ENCODE results near the gene RNF14.

Gene RNF14

DNA sequence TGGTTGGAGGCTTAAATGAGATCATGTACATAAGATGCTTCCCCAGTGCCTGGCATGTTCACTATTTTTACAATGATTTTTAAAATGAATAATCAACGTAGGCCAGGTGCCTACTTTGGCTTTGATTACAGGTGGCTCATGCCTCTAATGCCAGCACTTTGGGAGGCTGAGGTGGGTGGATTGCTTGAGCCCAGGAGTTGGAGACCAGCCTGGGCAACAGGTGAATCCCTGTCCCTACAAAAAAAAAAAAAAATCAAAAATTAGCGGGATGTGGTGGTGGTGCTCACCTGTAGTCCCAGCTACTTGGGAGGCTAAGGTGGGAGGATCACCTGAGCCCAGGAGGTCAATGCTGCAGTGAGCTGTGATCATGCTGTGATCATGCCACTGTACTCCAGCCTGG, 20.1 kb upstream of the RNF14 start:
- TF ChIP-seq, protein P1, sequence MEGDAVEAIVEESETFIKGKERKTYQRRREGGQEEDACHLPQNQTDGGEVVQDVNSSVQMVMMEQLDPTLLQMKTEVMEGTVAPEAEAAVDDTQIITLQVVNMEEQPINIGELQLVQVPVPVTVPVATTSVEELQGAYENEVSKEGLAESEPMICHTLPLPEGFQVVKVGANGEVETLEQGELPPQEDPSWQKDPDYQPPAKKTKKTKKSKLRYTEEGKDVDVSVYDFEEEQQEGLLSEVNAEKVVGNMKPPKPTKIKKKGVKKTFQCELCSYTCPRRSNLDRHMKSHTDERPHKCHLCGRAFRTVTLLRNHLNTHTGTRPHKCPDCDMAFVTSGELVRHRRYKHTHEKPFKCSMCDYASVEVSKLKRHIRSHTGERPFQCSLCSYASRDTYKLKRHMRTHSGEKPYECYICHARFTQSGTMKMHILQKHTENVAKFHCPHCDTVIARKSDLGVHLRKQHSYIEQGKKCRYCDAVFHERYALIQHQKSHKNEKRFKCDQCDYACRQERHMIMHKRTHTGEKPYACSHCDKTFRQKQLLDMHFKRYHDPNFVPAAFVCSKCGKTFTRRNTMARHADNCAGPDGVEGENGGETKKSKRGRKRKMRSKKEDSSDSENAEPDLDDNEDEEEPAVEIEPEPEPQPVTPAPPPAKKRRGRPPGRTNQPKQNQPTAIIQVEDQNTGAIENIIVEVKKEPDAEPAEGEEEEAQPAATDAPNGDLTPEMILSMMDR (IDR thresholded peaks at IDR 0.05; ENCODE audit: low read length) = no peak
- no peak for TF ChIP-seq EZH2 (IDR thresholded peaks at IDR 0.05; ENCODE audit: borderline replicate concordance, low read length)
- Histone ChIP-seq H3K27me3 (ENCODE audit: insufficient read depth, low read length) (no peaks in the 10 kb centered on the region), H3K4me1 (ENCODE audit: insufficient read depth, low read length, severe bottlenecking) (no peaks in the 10 kb centered on the region), H3K9me3 (ENCODE audit: low read length) (no peaks in the 10 kb centered on the region), H3K4me3 (ENCODE audit: low read depth, low read length, poor library complexity, severe bottlenecking) (no peak overlapping the region), H3K9me2 (ENCODE audit: low read depth, low read length) (no peaks in the 10 kb centered on the region), H2AFZ (ENCODE audit: low read length) (no peak overlapping the region), H3K79me2 (ENCODE audit: insufficient read depth, low read length) (no peaks in the 10 kb centered on the region), H3K4me2 (ENCODE audit: low read length) (no peak overlapping the region), H3F3A (ENCODE audit: insufficient read depth, low read length) (no peaks in the 10 kb centered on the region), H3K36me3 (ENCODE audit: insufficient read depth, low read length) (no peaks in the 10 kb centered on the region), H4K20me1 (ENCODE audit: insufficient read depth, low read length) (no peaks in the 10 kb centered on the region), H3K9ac (ENCODE audit: low read length) (no peak overlapping the region), H3K27ac (ENCODE audit: low read depth, low read length, poor library complexity, severe bottlenecking) (no peak overlapping the region)

DNA sequence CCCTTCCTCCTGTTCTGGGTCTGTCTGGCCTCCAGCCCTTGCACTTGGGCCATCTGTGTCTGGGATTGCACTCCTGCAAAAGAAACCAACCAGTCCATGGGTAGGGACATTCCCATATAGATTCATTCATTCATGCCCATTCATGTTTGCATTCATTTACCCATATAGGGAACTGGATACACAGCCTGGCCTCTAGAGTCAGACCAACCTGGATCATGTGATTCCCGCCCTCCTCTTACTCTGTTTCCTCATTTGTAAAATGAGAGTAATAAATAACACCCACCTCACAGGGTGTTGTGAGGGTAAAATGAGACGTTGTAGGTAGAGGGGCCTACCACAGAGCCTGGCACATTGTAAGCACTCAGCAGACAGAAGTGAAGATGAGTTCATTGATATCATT, 19.4 kb upstream of the RNF14 start:
- H3K27ac ChIP-seq (ENCODE audit: low read depth, low read length, poor library complexity, severe bottlenecking) = no peak overlapping the region
- H3K27me3 ChIP-seq (ENCODE audit: insufficient read depth, low read length) = no peaks in the 10 kb centered on the region
- H3K4me1 ChIP-seq (ENCODE audit: insufficient read depth, low read length, severe bottlenecking) = no peaks in the 10 kb centered on the region
- no peaks in the 10 kb centered on the region for H3K9me2 ChIP-seq (ENCODE audit: low read depth, low read length)
- no peak overlapping the region for H3K4me2 ChIP-seq (ENCODE audit: low read length)
- no peaks in the 10 kb centered on the region for H3F3A ChIP-seq (ENCODE audit: insufficient read depth, low read length)
- H3K9ac ChIP-seq (ENCODE audit: low read length) = no peak overlapping the region
- no peak overlapping the region for H2AFZ ChIP-seq (ENCODE audit: low read length)
- no peak overlapping the region for H3K4me3 ChIP-seq (ENCODE audit: low read depth, low read length, poor library complexity, severe bottlenecking)
- H3K79me2 ChIP-seq (ENCODE audit: insufficient read depth, low read length) = no peaks in the 10 kb centered on the region
- H3K9me3 ChIP-seq (ENCODE audit: low read length) = no peaks in the 10 kb centered on the region
- TF ChIP-seq EZH2 (IDR thresholded peaks at IDR 0.05; ENCODE audit: borderline replicate concordance, low read length) = no peak
- TF ChIP-seq, protein P1 (IDR thresholded peaks at IDR 0.05; ENCODE audit: low read length) = no peak
- H3K36me3 ChIP-seq (ENCODE audit: insufficient read depth, low read length) = no peaks in the 10 kb centered on the region
- H4K20me1 ChIP-seq (ENCODE audit: insufficient read depth, low read length) = no peaks in the 10 kb centered on the region

DNA sequence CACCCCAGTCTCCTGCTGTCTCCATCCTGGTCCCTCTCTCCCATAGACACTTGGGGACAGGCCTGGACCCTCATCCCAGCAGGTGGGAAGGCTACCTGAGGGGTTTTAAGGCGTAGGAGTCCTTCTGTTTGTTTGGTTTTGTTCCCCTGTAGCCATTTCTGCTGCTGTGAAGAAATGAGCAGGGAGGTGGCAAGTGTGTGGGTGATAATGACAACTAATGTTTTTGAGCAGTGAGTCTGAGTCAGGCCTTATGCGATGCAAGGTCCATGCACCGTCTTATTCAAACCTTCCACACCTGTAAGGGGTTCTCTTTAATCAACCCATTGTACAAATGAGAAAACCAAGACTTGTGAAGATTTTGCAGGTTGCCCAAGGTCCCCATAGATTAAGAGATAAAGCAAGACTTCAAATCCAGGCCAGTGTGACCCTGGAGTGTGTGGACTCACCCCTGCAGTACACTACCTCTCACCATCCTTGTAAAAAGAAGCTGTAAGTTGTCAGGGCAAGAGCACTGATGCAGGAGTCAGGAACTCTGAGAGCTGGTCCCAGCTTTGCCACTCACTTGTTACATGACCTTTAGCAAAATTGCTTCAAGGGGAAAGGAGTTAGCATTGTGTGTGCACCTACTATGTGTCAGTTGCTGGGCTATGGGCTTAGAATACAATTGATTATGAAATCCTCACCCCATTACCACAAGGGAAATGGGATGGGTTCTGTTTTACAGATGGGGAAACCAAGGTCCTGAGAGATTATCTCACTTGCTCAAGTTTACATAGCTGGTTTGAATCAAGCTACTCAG, 18.5 kb upstream of the RNF14 start:
- Histone ChIP-seq H3F3A (ENCODE audit: insufficient read depth, low read length) (no peaks in the 10 kb centered on the region), H3K9me2 (ENCODE audit: low read depth, low read length) (no peaks in the 10 kb centered on the region), H3K36me3 (ENCODE audit: insufficient read depth, low read length) (no peaks in the 10 kb centered on the region), H3K27ac (ENCODE audit: low read depth, low read length, poor library complexity, severe bottlenecking) (no peak overlapping the region), H3K79me2 (ENCODE audit: insufficient read depth, low read length) (no peaks in the 10 kb centered on the region), H3K4me3 (ENCODE audit: low read depth, low read length, poor library complexity, severe bottlenecking) (no peak overlapping the region), H3K9me3 (ENCODE audit: low read length) (no peaks in the 10 kb centered on the region), H4K20me1 (ENCODE audit: insufficient read depth, low read length) (no peaks in the 10 kb centered on the region), H3K27me3 (ENCODE audit: insufficient read depth, low read length) (no peaks in the 10 kb centered on the region; the same call in 1 of the 2 replicates), H3K4me1 (ENCODE audit: insufficient read depth, low read length, severe bottlenecking) (no peaks in the 10 kb centered on the region), H3K9ac (ENCODE audit: low read length) (no peak overlapping the region), H3K4me2 (ENCODE audit: low read length) (no peak overlapping the region), H2AFZ (ENCODE audit: low read length) (no peak overlapping the region)
- TF ChIP-seq, protein P1 (IDR thresholded peaks at IDR 0.05; ENCODE audit: low read length) = no peak
- TF ChIP-seq EZH2 (IDR thresholded peaks at IDR 0.05; ENCODE audit: borderline replicate concordance, low read length) = no peak

Measured in OCI-LY1 (cell line).